HL-60 (cell line): Measurements from ENCODE around the gene PARVA.

ENCODE experiments used
- DNase-seq, 2 experiments: peaks; one replicate each; pipeline ENCODE4 v3.0.0-alpha.2; 2010 to 2020; ENCODE audit warnings: low read depth in 1 of 2, low spot score in 1 of 2
- H3K27ac ChIP-seq: fragments of 250-450 bp; sonication (Bioruptor Pico); replicated peaks from 2 replicates; pipeline ENCODE4 v1.5.1; 2020; ENCODE audit warnings: mild to moderate bottlenecking, moderate library complexity
- H3K27me3 ChIP-seq: fragments of 250-450 bp; sonication (Bioruptor Pico); 2 replicates; pipeline ENCODE4 v1.5.1; 2021; ENCODE audit warnings: mild to moderate bottlenecking, moderate library complexity; ENCODE audit not compliant: insufficient read depth, poor library complexity, severe bottlenecking
- H3K4me3 ChIP-seq: replicated peaks from 2 replicates; pipeline ENCODE4 v1.5.1; 2011; ENCODE audit warnings: mild to moderate bottlenecking, control low read depth, low read length; ENCODE audit not compliant: insufficient read depth
- GABPA ChIP-seq: IDR thresholded peaks from 2 replicates; pipeline ENCODE4 v1.6.1; 2012; ENCODE audit warnings: low read depth
- POLR2AphosphoS5 ChIP-seq: IDR thresholded peaks from 2 replicates; pipeline ENCODE4 v1.6.1; 2012; ENCODE audit warnings: low read depth
- SPI1 ChIP-seq: IDR thresholded peaks from 2 replicates; pipeline ENCODE4 v1.6.1; 2012; ENCODE audit warnings: low read depth, mild to moderate bottlenecking, borderline replicate concordance
- TF ChIP-seq, protein P1 (sequence below): IDR thresholded peaks from one replicate; pipeline ENCODE4 v1.5.1; 2011; ENCODE audit warnings: low read length, control low read depth, inconsistent platforms; ENCODE audit not compliant: insufficient read depth
- TF ChIP-seq, protein P2 (sequence below): IDR thresholded peaks from 2 replicates; pipeline ENCODE4 v1.6.1; 2012; ENCODE audit warnings: low read depth; ENCODE audit not compliant: insufficient replicate concordance

Gene PARVA

DNA sequence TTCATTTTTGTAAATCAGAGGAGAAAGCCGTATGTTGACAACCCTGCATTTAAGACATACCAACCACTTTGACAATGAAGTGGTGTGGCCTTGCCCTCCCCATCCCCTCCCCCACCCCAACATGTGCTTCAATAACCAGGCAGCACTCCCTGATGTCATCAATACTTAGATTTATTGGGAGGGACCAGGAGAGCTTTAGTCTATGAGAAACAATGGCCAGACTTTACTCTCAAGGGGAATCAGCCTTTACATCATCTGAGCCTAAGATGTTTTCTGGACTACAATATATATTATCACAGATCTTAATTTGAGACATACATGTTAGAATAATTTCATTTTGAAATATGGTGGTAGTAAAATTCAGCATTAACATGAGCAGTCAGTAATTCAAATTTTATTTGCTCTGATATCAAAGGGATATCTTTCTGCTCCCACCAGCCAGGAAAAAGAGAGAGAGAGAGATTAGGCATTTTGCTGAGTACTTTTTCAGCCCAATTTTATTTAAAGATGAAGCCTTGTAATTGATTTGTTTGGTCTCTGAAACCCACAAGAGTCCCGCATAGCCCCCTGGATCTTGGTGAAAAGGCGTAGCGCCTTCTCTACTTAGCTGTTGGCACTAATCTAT lies 38.1 kb downstream of the PARVA start:
- DNase-seq, result no peak
- H3K27ac ChIP-seq, result no peak overlapping the region
- no peak overlapping the region for H3K4me3 ChIP-seq
- TF ChIP-seq, protein P1, sequence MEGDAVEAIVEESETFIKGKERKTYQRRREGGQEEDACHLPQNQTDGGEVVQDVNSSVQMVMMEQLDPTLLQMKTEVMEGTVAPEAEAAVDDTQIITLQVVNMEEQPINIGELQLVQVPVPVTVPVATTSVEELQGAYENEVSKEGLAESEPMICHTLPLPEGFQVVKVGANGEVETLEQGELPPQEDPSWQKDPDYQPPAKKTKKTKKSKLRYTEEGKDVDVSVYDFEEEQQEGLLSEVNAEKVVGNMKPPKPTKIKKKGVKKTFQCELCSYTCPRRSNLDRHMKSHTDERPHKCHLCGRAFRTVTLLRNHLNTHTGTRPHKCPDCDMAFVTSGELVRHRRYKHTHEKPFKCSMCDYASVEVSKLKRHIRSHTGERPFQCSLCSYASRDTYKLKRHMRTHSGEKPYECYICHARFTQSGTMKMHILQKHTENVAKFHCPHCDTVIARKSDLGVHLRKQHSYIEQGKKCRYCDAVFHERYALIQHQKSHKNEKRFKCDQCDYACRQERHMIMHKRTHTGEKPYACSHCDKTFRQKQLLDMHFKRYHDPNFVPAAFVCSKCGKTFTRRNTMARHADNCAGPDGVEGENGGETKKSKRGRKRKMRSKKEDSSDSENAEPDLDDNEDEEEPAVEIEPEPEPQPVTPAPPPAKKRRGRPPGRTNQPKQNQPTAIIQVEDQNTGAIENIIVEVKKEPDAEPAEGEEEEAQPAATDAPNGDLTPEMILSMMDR, result no peak
- TF ChIP-seq POLR2AphosphoS5 (no peak), SPI1 (no peak), GABPA (no peak)
- TF ChIP-seq, protein P2, sequence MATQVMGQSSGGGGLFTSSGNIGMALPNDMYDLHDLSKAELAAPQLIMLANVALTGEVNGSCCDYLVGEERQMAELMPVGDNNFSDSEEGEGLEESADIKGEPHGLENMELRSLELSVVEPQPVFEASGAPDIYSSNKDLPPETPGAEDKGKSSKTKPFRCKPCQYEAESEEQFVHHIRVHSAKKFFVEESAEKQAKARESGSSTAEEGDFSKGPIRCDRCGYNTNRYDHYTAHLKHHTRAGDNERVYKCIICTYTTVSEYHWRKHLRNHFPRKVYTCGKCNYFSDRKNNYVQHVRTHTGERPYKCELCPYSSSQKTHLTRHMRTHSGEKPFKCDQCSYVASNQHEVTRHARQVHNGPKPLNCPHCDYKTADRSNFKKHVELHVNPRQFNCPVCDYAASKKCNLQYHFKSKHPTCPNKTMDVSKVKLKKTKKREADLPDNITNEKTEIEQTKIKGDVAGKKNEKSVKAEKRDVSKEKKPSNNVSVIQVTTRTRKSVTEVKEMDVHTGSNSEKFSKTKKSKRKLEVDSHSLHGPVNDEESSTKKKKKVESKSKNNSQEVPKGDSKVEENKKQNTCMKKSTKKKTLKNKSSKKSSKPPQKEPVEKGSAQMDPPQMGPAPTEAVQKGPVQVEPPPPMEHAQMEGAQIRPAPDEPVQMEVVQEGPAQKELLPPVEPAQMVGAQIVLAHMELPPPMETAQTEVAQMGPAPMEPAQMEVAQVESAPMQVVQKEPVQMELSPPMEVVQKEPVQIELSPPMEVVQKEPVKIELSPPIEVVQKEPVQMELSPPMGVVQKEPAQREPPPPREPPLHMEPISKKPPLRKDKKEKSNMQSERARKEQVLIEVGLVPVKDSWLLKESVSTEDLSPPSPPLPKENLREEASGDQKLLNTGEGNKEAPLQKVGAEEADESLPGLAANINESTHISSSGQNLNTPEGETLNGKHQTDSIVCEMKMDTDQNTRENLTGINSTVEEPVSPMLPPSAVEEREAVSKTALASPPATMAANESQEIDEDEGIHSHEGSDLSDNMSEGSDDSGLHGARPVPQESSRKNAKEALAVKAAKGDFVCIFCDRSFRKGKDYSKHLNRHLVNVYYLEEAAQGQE, result no peak
- peaks cover 5% of the 10 kb centered on the region for H3K27me3 ChIP-seq

DNA sequence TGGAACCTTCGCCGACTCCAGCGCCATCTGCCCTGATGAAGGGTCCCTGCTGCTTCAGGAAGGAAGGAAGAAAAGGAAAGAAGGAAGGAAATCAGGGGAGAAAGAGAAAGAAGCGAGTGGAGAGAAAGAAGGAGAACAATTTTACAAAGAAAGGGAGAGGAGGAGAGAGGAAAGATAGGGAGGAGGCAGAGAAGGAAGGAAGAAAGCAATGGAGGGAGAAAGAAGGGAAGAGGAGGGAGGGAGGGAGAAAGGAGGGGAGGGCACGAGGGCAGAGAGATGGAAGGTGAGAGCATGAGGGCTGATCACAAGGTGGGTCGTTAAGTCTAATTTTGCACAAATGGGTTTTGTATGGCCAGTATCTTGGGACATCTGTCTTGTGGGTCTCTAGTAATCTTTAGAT lies 39.2 kb downstream of the PARVA start:
- no peak for TF ChIP-seq SPI1
- TF ChIP-seq, protein P1, result no peak
- TF ChIP-seq GABPA, result no peak
- TF ChIP-seq POLR2AphosphoS5, result no peak
- TF ChIP-seq, protein P2, result no peak
- no peak for DNase-seq
- Histone ChIP-seq H3K4me3 (no peak overlapping the region), H3K27me3 (peaks cover 5% of the 10 kb centered on the region), H3K27ac (no peak overlapping the region)

DNA sequence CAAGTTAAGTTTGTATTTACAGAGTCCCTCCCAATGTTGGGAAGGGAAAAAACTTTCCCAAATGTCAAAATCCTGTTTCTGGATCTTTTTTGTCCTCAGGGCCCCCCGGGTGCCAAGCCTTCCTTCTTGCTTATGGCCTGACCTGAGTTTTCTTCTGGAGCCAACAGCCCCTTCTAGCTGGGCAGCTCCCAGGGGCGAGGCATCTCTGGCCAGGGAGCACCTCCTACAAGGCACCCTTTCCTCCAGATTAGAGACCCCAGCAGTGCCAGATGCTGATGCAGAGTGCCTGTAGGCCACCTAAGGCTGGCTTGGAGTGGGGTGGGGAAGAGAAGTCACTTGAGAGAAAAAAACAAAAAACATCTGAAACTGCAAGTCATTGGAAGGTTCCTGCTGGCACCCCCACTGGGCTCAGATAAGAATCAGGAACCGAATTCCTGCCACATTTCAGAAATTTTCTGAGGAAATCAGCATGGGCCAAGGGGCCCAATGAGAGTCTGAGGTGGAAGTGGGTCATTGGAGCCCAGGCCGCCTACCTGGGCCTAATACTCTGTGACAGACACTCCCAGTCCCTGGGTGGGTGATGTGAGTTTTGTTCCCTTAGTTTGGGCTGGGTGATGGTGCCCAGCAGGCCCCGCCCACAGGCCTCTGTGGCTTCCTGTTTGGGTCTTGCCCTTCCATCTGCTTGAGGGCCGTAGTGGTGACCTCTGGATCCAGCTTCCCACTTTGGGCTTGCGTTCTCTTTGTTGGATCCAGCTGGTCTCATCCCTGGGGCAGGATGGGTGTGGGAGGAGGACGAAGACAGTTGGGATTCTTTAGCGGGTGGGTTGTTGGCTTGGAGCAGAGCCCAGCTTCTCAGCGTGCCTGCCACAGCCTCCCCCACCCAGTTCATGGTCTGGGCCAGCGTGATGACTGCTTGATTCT lies 40.6 kb downstream of the PARVA start:
- no peak overlapping the region for H3K4me3 ChIP-seq
- DNase-seq, result no peak
- peaks cover 8% of the 10 kb centered on the region for H3K27me3 ChIP-seq
- no peak overlapping the region for H3K27ac ChIP-seq
- TF ChIP-seq GABPA, result no peak
- TF ChIP-seq, protein P2, result no peak
- no peak for TF ChIP-seq POLR2AphosphoS5
- TF ChIP-seq, protein P1, result no peak
- TF ChIP-seq SPI1, result no peak
